LNCAP (cell line): ENCODE measurements around the gene PLXNC1.

Source experiments
- CTCF ChIP-seq: fragments of 450-650 bp; IDR thresholded peaks from 2 replicates; pipeline ENCODE4 v1.5.1; 2017; ENCODE audit warnings: mild to moderate bottlenecking

Gene PLXNC1

GRCh38 chr12:94318181-94318580, 169.8 kb downstream of the PLXNC1 start:
- TF ChIP-seq CTCF: no peak

GRCh38 chr12:94320109-94320508, 171.7 kb downstream of the PLXNC1 start:
- no peak for TF ChIP-seq CTCF

- TF ChIP-seq CTCF: no peak
Observed at GRCh38 chr12:94322346-94322745, 174.0 kb downstream of the PLXNC1 start.

GRCh38 chr12:94326234-94326633, 177.9 kb downstream of the PLXNC1 start:
- TF ChIP-seq CTCF: no peak

GRCh38 chr12:94326727-94327126, 178.3 kb downstream of the PLXNC1 start:
- no peak for TF ChIP-seq CTCF

GRCh38 chr12:94327809-94328208, 179.4 kb downstream of the PLXNC1 start:
- TF ChIP-seq CTCF: no peak

GRCh38 chr12:94329366-94329765, 181.0 kb downstream of the PLXNC1 start:
- peak; percentile 31; the same call in 1 of the 2 replicates for TF ChIP-seq CTCF

GRCh38 chr12:94333396-94333795, 185.0 kb downstream of the PLXNC1 start:
- no peak for TF ChIP-seq CTCF
